Brain microvascular endothelial cell (primary cell): Measurements from ENCODE around the gene FAIM2.
A peak's percentile ranks its signal among the peaks of the same experiment; 100 is the strongest.

Experiments used
- DNase-seq: peaks from one replicate; pipeline ENCODE4 v3.0.0-alpha.2; 2020
- H3K27ac ChIP-seq: fragments of 250-450 bp; sonication (Bioruptor Pico); 2 replicates; pipeline ENCODE4 v1.5.1; 2020; ENCODE audit warnings: mild to moderate bottlenecking, moderate library complexity
- H3K27me3 ChIP-seq: fragments of 250-450 bp; sonication (Bioruptor Pico); replicated peaks from 2 replicates; pipeline ENCODE4 v1.5.1; 2020; ENCODE audit warnings: mild to moderate bottlenecking
- H3K36me3 ChIP-seq: fragments of 250-450 bp; sonication (Bioruptor Pico); replicated peaks from 2 replicates; pipeline ENCODE4 v1.5.1; 2020; ENCODE audit warnings: mild to moderate bottlenecking
- H3K4me3 ChIP-seq: 2 replicates; pipeline ENCODE4 v1.5.1; 2011; ENCODE audit warnings: low read depth, mild to moderate bottlenecking, control low read depth, low read length, moderate library complexity
- CTCF ChIP-seq: IDR thresholded peaks from 2 replicates; pipeline ENCODE4 v1.5.1; 2011; ENCODE audit warnings: low read depth, mild to moderate bottlenecking, moderate library complexity, low read length, control low read depth, inconsistent platforms; ENCODE audit errors: missing control alignments
- in situ Hi-C: cut with HindIII; loops from 2 replicates; pipeline ENCODE4 v1.10.0; 2017; ENCODE audit warnings: low sequenced_read_pairs, low pct_ligation_motif_present

FAIM2 gene

GRCh38 chr12:49922349-49923034, 18.8 kb upstream of the FAIM2 start:
- H3K27ac ChIP-seq, result no peak overlapping the region
- no peak for TF ChIP-seq CTCF
- in situ Hi-C loops, result no loop called here
- no peaks in the 10 kb centered on the region for H3K36me3 ChIP-seq
- DNase-seq, result no peak
- no peaks in the 10 kb centered on the region for H3K27me3 ChIP-seq
- H3K4me3 ChIP-seq, result no peak overlapping the region

- DNase-seq, result no peak
- in situ Hi-C loops, result no loop called here
Measured at GRCh38 chr12:49921936-49922335, 18.2 kb upstream of the FAIM2 start.

GRCh38 chr12:49921299-49921698, 17.6 kb upstream of the FAIM2 start:
- Histone ChIP-seq H3K4me3 (no peak overlapping the region), H3K27me3 (no peaks in the 10 kb centered on the region), H3K36me3 (no peaks in the 10 kb centered on the region), H3K27ac (no peak overlapping the region)
- in situ Hi-C loops, result no loop called here
- no peak for TF ChIP-seq CTCF
- no peak for DNase-seq

More at GRCh38 chr12:49921936-49922335, 18.2 kb upstream of the FAIM2 start:
- Histone ChIP-seq H3K4me3 (no peak overlapping the region), H3K27ac (no peak overlapping the region), H3K27me3 (no peaks in the 10 kb centered on the region), H3K36me3 (no peaks in the 10 kb centered on the region)
- no peak for TF ChIP-seq CTCF

GRCh38 chr12:49920915-49921286, 17.2 kb upstream of the FAIM2 start:
- TF ChIP-seq CTCF, result no peak
- H3K27ac ChIP-seq, result no peak overlapping the region
- H3K36me3 ChIP-seq, result no peaks in the 10 kb centered on the region
- DNase-seq, result no peak
- in situ Hi-C loops, result no loop called here
- no peaks in the 10 kb centered on the region for H3K27me3 ChIP-seq
- no peak overlapping the region for H3K4me3 ChIP-seq

- peak; percentile 32 for DNase-seq
- TF ChIP-seq CTCF, result no peak
- Histone ChIP-seq H3K27ac (no peak overlapping the region), H3K36me3 (no peaks in the 10 kb centered on the region), H3K4me3 (no peak overlapping the region), H3K27me3 (no peaks in the 10 kb centered on the region)
- in situ Hi-C loops, result no loop called here
Measured at GRCh38 chr12:49920241-49920914, 16.7 kb upstream of the FAIM2 start.

- no peaks in the 10 kb centered on the region for H3K27me3 ChIP-seq
- H3K4me3 ChIP-seq, result no peak overlapping the region
- no peak for TF ChIP-seq CTCF
- no peaks in the 10 kb centered on the region for H3K36me3 ChIP-seq
- H3K27ac ChIP-seq, result no peak overlapping the region
- in situ Hi-C loops, result no loop called here
- DNase-seq, result no peak
Measured at GRCh38 chr12:49917788-49918173, 14.1 kb upstream of the FAIM2 start.
